Right lobe of liver (tissue), 4 donors: ENCODE data around the gene ESPNL.

Source experiments
- CTCF ChIP-seq, 4 donors: fragments of 200-600 bp in 3 of 4; fragments of 450-650 bp in 1 of 4; IDR thresholded peaks; one replicate each; pipeline versions ENCODE4 v1.5.1 to v1.8.0; 2016 to 2022; ENCODE audit warnings: antibody characterized with exemption in 4 of 4, mild to moderate bottlenecking in 2 of 4
- POLR2A ChIP-seq: fragments of 450-650 bp; IDR thresholded peaks from one replicate; pipeline ENCODE4 v1.6.1; 2017; ENCODE audit warnings: antibody characterized with exemption, mild to moderate bottlenecking
- donor health status: DM: no; HTN: no; CAD: no.
- donor health status: DM: no; HTN: no; CAD: no.
- donor health status: DM: no; HTN: yes; CAD: no.

- TF ChIP-seq POLR2A: no peak
- no peak for TF ChIP-seq CTCF (IDR thresholded peaks at IDR 0.05)
These were observed 13.5 kb downstream of the ESPNL start for GRCh38 chr2:238113611-238114010.
